Peyer's patch (tissue), 4 donors: ENCODE data around the gene SCARF1.

Source experiments
- POLR2A ChIP-seq, 2 donors: fragments of 450-650 bp; IDR thresholded peaks; one replicate each; pipeline ENCODE4 v1.5.1; 2017; ENCODE audit warnings: antibody characterized with exemption in 2 of 2, mild to moderate bottlenecking in 2 of 2, moderate library complexity in 2 of 2
- TF ChIP-seq, protein P1 (sequence below), 6 experiments: fragments of 450-650 bp in 4 of 6; fragments of 200-600 bp in 2 of 6; sonication (generic) in 1 of 6; IDR thresholded peaks; one replicate each; pipeline ENCODE4 v1.5.1; 2017 to 2019; ENCODE audit warnings: antibody characterized with exemption in 6 of 6, mild to moderate bottlenecking in 3 of 6, moderate library complexity in 1 of 6

DNA sequence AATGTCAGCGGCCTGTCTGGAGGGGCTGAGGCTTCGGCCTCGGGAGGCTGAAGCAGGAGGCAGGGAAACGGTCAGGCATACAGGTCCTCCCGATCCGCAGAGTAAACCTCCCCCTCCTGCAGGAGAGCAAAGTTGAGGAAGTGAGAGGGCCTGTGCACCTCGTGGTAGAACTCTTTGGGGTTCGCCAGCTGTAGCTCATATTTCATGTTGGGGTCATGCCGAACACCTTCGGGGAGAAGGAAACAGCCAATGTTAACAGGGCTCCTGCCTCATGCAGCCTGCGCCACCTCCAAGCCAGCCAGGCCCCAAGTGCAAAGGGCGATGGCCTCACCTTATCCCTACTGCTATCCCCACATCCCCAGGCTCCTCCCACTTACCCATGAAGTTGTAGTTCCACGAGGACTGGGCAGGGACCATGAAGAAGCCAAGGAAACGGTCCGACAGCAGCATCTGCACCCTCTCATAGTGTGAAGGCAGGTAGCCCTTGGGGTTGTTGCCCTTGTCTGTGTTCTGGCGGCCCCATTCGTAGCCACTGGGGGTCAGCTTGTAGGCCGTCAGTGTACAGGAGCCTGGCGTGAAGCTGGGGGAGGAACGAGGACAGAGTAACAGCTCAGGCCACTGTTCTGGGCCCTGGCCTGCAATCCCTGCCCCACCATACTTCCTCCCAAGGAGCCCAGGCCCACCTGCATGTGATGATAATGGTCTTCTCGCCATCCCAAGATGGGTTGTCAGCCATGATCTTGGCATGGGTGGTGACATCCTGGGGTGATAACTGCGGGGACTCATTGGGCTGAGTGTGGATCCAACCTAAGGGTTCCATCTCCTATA, 5.4 kb upstream of the SCARF1 start:
- TF ChIP-seq, protein P1, sequence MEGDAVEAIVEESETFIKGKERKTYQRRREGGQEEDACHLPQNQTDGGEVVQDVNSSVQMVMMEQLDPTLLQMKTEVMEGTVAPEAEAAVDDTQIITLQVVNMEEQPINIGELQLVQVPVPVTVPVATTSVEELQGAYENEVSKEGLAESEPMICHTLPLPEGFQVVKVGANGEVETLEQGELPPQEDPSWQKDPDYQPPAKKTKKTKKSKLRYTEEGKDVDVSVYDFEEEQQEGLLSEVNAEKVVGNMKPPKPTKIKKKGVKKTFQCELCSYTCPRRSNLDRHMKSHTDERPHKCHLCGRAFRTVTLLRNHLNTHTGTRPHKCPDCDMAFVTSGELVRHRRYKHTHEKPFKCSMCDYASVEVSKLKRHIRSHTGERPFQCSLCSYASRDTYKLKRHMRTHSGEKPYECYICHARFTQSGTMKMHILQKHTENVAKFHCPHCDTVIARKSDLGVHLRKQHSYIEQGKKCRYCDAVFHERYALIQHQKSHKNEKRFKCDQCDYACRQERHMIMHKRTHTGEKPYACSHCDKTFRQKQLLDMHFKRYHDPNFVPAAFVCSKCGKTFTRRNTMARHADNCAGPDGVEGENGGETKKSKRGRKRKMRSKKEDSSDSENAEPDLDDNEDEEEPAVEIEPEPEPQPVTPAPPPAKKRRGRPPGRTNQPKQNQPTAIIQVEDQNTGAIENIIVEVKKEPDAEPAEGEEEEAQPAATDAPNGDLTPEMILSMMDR (IDR thresholded peaks at IDR 0.05), result no peak
- peak; percentile 25 to 59 for TF ChIP-seq POLR2A (IDR thresholded peaks at IDR 0.05)
